ENCODE measurements around the gene C12orf76.

GRCh38 chr12:110004598-110004997, 43.7 kb downstream of the C12orf76 start:
- TF ChIP-seq, protein P1, sequence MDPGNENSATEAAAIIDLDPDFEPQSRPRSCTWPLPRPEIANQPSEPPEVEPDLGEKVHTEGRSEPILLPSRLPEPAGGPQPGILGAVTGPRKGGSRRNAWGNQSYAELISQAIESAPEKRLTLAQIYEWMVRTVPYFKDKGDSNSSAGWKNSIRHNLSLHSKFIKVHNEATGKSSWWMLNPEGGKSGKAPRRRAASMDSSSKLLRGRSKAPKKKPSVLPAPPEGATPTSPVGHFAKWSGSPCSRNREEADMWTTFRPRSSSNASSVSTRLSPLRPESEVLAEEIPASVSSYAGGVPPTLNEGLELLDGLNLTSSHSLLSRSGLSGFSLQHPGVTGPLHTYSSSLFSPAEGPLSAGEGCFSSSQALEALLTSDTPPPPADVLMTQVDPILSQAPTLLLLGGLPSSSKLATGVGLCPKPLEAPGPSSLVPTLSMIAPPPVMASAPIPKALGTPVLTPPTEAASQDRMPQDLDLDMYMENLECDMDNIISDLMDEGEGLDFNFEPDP (CRISPR knock-in tag; conservative IDR thresholded peaks at IDR 0.05) = no peak
- TF ChIP-seq POLR2AphosphoS5 (IDR thresholded peaks at IDR 0.05; ENCODE audit: low read depth, low read length) (no peak), TBX3 (IDR thresholded peaks at IDR 0.05; ENCODE audit: borderline replicate concordance) (no peak)

Measured in HepG2 (cell line).